WERI-Rb-1 (cell line): Measurements from ENCODE around the gene TMEM72.

ENCODE experiments used
- DNase-seq: peaks from one replicate; pipeline ENCODE4 v3.0.0-alpha.2; 2020
- H3K27ac ChIP-seq: fragments of 250-450 bp; sonication (Bioruptor Pico); 2 replicates; pipeline ENCODE4 v1.5.1; 2020; ENCODE audit warnings: mild to moderate bottlenecking, moderate library complexity
- H3K27me3 ChIP-seq: fragments of 250-450 bp; sonication (Bioruptor Pico); 2 replicates; pipeline ENCODE4 v1.5.1; 2021; ENCODE audit warnings: mild to moderate bottlenecking, low read depth, moderate library complexity; ENCODE audit not compliant: insufficient read depth, severe bottlenecking
- H3K36me3 ChIP-seq: fragments of 250-450 bp; sonication (Bioruptor Pico); 2 replicates; pipeline ENCODE4 v1.5.1; 2020; ENCODE audit warnings: mild to moderate bottlenecking, moderate library complexity
- H3K4me3 ChIP-seq: 2 replicates; pipeline ENCODE4 v1.5.1; 2011; ENCODE audit warnings: low read depth, mild to moderate bottlenecking, control low read depth, low read length
- H3K9me3 ChIP-seq: fragments of 250-450 bp; sonication (Bioruptor Pico); 2 replicates; pipeline ENCODE4 v1.5.1; 2021; ENCODE audit warnings: mild to moderate bottlenecking, moderate library complexity; ENCODE audit not compliant: severe bottlenecking
- TF ChIP-seq, protein P1 (sequence below): IDR thresholded peaks from 2 replicates; pipeline ENCODE4 v1.5.1; 2011; ENCODE audit warnings: low read depth, mild to moderate bottlenecking, control low read depth, inconsistent platforms, low read length

Gene TMEM72

DNA sequence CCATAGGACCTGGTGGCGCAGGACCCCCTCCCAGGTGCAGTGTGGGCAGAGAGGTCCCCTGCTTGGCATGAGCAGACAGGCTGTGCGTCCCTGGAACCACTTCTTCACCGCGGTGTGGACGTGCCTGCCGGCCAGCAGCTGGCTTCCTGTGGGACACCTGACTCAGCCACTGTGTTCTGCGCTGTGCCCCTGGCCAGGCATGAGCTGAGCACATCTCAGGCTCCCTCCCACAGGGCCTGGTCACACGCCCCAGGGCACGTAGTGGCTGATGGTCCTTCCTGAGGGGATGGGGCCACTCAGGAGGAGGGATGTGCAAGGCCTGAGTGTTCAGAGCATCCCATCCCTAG lies 71.0 kb downstream of the TMEM72 start:
- H3K36me3 ChIP-seq: no peaks in the 10 kb centered on the region; the same call in 1 of the 2 replicates
- H3K9me3 ChIP-seq: no peaks in the 10 kb centered on the region
- no peak overlapping the region for H3K27ac ChIP-seq
- H3K27me3 ChIP-seq: no peaks in the 10 kb centered on the region
- H3K4me3 ChIP-seq: no peak overlapping the region
- TF ChIP-seq, protein P1, sequence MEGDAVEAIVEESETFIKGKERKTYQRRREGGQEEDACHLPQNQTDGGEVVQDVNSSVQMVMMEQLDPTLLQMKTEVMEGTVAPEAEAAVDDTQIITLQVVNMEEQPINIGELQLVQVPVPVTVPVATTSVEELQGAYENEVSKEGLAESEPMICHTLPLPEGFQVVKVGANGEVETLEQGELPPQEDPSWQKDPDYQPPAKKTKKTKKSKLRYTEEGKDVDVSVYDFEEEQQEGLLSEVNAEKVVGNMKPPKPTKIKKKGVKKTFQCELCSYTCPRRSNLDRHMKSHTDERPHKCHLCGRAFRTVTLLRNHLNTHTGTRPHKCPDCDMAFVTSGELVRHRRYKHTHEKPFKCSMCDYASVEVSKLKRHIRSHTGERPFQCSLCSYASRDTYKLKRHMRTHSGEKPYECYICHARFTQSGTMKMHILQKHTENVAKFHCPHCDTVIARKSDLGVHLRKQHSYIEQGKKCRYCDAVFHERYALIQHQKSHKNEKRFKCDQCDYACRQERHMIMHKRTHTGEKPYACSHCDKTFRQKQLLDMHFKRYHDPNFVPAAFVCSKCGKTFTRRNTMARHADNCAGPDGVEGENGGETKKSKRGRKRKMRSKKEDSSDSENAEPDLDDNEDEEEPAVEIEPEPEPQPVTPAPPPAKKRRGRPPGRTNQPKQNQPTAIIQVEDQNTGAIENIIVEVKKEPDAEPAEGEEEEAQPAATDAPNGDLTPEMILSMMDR: no peak
- DNase-seq: no peak

DNA sequence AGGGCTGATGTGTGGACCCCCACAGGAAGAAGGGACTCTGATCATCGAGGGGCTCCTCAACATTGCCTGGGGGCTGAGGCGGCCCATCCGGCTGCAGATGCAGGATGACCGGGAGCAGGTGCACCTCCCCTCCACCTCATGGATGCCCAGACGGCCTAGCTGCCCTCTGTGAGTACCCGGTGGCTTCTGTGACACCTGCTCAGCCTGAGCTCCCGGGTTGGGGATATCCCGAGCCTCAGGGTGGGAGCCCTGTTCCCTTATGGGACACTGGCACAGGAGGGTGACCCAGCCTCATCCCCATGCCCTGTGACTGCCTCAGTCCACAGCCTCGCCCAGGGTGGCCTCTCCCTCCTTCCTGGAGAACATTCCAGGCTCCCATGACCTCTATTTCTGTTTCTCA lies 71.4 kb downstream of the TMEM72 start:
- Histone ChIP-seq H3K4me3 (no peak overlapping the region), H3K9me3 (no peaks in the 10 kb centered on the region), H3K27ac (no peak overlapping the region), H3K36me3 (no peaks in the 10 kb centered on the region), H3K27me3 (no peaks in the 10 kb centered on the region)
- TF ChIP-seq, protein P1: no peak
- DNase-seq: no peak

DNA sequence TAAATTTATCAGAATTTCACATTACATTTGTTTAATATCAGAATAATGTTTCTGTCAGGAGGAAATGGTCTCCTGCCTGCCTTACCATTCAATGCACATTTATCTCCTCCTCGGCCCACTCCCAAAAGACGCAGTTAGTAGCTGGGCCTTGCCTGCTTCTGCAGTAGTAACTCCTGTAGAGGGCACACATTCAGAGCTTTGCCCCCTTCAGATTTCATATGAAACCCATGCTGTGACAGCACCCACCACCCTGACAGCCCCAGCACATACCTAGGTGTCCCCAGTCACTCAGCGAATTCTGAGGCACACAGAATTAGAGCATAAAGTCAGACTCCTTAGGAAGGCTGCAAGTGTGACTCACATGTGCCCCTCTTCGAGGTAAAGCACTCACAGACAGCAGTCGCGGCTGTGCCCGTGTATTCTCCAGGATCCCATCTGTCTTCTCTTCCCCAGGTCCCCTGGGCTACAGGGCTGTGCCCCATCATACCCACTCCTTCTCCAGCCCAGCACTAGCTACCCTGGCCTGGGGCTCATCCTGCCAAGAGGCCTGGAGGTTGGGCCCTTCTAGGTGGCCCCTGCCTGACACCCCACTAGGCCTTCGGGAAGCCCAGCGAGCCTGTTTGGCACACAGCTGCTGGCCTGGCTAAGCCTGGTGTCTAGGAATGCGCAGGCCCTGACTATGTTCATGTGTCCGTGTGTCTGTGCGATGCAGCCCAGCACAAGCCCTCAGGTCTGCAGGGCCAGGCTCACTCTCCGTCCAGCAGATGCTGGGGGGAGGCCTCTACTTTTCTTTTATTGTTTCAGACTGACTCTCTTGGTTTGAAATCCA lies 72.1 kb downstream of the TMEM72 start:
- TF ChIP-seq, protein P1: no peak
- DNase-seq: no peak
- Histone ChIP-seq H3K27me3 (no peaks in the 10 kb centered on the region), H3K27ac (no peak overlapping the region), H3K9me3 (no peaks in the 10 kb centered on the region), H3K36me3 (no peaks in the 10 kb centered on the region), H3K4me3 (no peak overlapping the region)

DNA sequence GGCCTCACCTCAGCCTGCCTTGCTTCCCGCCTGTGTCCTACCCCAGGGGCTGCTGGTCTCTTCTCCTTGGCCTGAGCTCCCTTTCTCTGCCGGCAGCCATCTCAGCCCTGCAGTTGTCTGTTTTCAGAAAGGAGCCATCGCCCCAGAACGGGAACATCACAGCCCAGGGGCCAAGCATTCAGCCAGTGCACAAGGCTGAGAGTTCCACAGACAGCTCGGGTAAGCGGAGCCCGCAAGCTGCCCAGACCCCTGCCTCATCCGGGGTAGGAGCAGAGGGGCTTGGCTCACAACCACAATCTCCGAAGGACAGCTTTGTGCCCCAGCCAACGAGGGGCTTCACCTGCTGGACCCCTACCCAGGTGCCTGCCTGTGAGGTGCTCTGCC lies 72.8 kb downstream of the TMEM72 start:
- H3K9me3 ChIP-seq: no peaks in the 10 kb centered on the region
- H3K27ac ChIP-seq: no peak overlapping the region
- TF ChIP-seq, protein P1: no peak
- H3K36me3 ChIP-seq: no peaks in the 10 kb centered on the region
- DNase-seq: no peak
- H3K27me3 ChIP-seq: no peaks in the 10 kb centered on the region
- no peak overlapping the region for H3K4me3 ChIP-seq

DNA sequence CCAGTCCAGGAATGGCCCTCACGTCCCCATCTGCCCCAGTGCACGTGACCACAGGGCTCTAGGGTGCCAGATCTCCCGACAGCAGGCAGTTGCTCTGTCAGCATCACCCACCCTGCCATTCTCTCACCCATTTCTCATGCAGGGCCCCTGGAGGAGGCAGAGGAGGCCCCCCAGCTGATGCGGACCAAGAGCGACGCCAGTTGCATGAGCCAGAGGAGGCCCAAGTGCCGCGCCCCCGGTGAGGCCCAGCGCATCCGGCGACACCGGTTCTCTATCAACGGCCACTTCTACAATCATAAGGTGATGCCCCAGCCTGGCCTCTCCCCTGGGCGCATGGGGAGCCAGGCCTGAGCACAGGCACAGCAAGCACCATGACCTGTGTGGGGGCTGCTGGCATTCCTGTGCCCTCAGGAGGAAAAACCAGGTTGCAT lies 73.5 kb downstream of the TMEM72 start:
- H3K9me3 ChIP-seq: no peaks in the 10 kb centered on the region
- TF ChIP-seq, protein P1: no peak
- no peaks in the 10 kb centered on the region for H3K27me3 ChIP-seq
- no peak overlapping the region for H3K4me3 ChIP-seq
- DNase-seq: no peak
- no peaks in the 10 kb centered on the region for H3K36me3 ChIP-seq
- H3K27ac ChIP-seq: no peak overlapping the region
